Activated CD8-positive, alpha-beta memory T cell treated with anti-CD3 and anti-CD28 coated beads for 4 hours (primary cell): ENCODE data around the gene LMBR1L.

Source experiments
- DNase-seq, 2 donors: peaks; one replicate each; pipeline ENCODE4 v3.0.0-alpha.2; 2020; ENCODE audit warnings: low read depth in 2 of 2

Gene LMBR1L

GRCh38 chr12:49054096-49054495 is 56.6 kb downstream of the LMBR1L start:
- DNase-seq, result no peak

GRCh38 chr12:49052451-49053208 is 58.0 kb downstream of the LMBR1L start:
- no peak for DNase-seq

- no peak for DNase-seq
Measured at GRCh38 chr12:49051777-49052438, 58.7 kb downstream of the LMBR1L start.

GRCh38 chr12:49051373-49051764 is 59.3 kb downstream of the LMBR1L start:
- no peak for DNase-seq

GRCh38 chr12:49050507-49051372 is 59.9 kb downstream of the LMBR1L start:
- no peak for DNase-seq

- no peak for DNase-seq
Measured at GRCh38 chr12:49049566-49050224, 61.0 kb downstream of the LMBR1L start.

- DNase-seq, result no peak
Measured at GRCh38 chr12:49048953-49049352, 61.7 kb downstream of the LMBR1L start.
